Mammary epithelial cell (primary cell): ENCODE results near the gene ST8SIA5.

ENCODE experiments used
- CTCF ChIP-seq, 2 donors: IDR thresholded peaks in 1 of 2; conservative IDR thresholded peaks in 1 of 2; 2 replicates each; pipeline ENCODE4 v1.5.1; 2011 to 2012; ENCODE audit warnings: inconsistent platforms in 2 of 2, low read length in 2 of 2, mild to moderate bottlenecking in 2 of 2, control low read depth in 1 of 2, low read depth in 1 of 2; ENCODE audit not compliant: insufficient read depth in 1 of 2; ENCODE audit errors: extremely low read depth in 1 of 2
- EZH2 ChIP-seq: IDR thresholded peaks from 2 replicates; pipeline ENCODE4 v1.6.1; 2012; ENCODE audit warnings: low read length, inconsistent platforms, borderline replicate concordance

- TF ChIP-seq CTCF (conservative IDR thresholded peaks at IDR 0.05 in 1 of 2, IDR thresholded peaks at IDR 0.05 in 1 of 2; ENCODE audit: extremely low read depth in 1 of 2, insufficient read depth in 1 of 2, low read depth in 1 of 2, low read length in 2 of 2): no peak
- TF ChIP-seq EZH2: no peak
Measured at GRCh38 chr18:46736736-46737135, 20.1 kb downstream of the ST8SIA5 start.
